Measurements from ENCODE around the gene KCNS3.

- TF ChIP-seq ZFP30 (CRISPR knock-in tag; IDR thresholded peaks at IDR 0.05) (no peak), PATZ1 (CRISPR knock-in tag; IDR thresholded peaks at IDR 0.05; ENCODE audit: borderline replicate concordance) (no peak), ZNF70 (CRISPR knock-in tag; IDR thresholded peaks at IDR 0.05) (no peak), TSHZ2 (CRISPR knock-in tag; IDR thresholded peaks at IDR 0.05) (no peak), ZFP3 (CRISPR knock-in tag; IDR thresholded peaks at IDR 0.05) (no peak), PPARA (CRISPR knock-in tag; IDR thresholded peaks at IDR 0.05; ENCODE audit: borderline replicate concordance) (no peak)
Measured at GRCh38 chr2:17981936-17982335, 103.5 kb downstream of the KCNS3 start.

Measured in SK-N-SH treated with all-trans-retinoic acid at 6 μM for 48 hours (cell line).